HUDEP-2 (cell line): Measurements from ENCODE around the gene NFATC4.
A peak's percentile ranks its signal among the peaks of the same experiment; 100 is the strongest.

Experiments
- DNase-seq, 76 experiments: peaks; one replicate each; lab custom pipeline; 2025; ENCODE audit not compliant: unreplicated experiment in 76 of 76; lab: John Stamatoyannopoulos, UW

Gene NFATC4

GRCh38 chr14:24426150-24426911 is 58.3 kb downstream of the NFATC4 start:
- peak in 1 of 76 experiments; percentile 48 for DNase-seq

- peak in 1 of 76 experiments; percentile 12 for DNase-seq
These were observed 59.0 kb downstream of the NFATC4 start for GRCh38 chr14:24426912-24427536.

- DNase-seq = no peak
These were observed 59.8 kb downstream of the NFATC4 start for GRCh38 chr14:24427537-24428508.

- peak in 2 of 76 experiments; percentile 8 to 32 for DNase-seq
These were observed 60.8 kb downstream of the NFATC4 start for GRCh38 chr14:24428628-24429394.
